NCI-H526 (cell line): ENCODE measurements around the gene NCAM1.
A peak's percentile ranks its signal among the peaks of the same experiment; 100 is the strongest.
"Not testable (repeated sequence)": the region's sequence is repeated elsewhere in the genome, so short reads cannot be mapped to it uniquely, and the experiment has no call there.

Experiments
- DNase-seq, 2 experiments: peaks; one replicate each; lab custom pipeline; 2025; lab: John Stamatoyannopoulos, UW

Gene NCAM1

GRCh38 chr11:112961146-112961668, at the start of gene NCAM1:
Gene NCAM1, plus strand, starts transcription at chr11:112961420.
- DNase-seq = peak; percentile 100

- peak in 1 of 2 experiments; percentile 47 for DNase-seq
These were observed 38.6 kb upstream of the NCAM1 start for GRCh38 chr11:112922606-112923005.

- DNase-seq = not testable (repeated sequence)
These were observed 36.4 kb upstream of the NCAM1 start for GRCh38 chr11:112924836-112925235.

GRCh38 chr11:112925516-112926310, 35.5 kb upstream of the NCAM1 start:
- peak; percentile 55 to 68 for DNase-seq

- no peak for DNase-seq
These were observed 33.1 kb upstream of the NCAM1 start for GRCh38 chr11:112928136-112928535.

- no peak for DNase-seq
These were observed 31.8 kb upstream of the NCAM1 start for GRCh38 chr11:112929432-112929831.

GRCh38 chr11:112931703-112932102, 29.5 kb upstream of the NCAM1 start:
- DNase-seq = no peak

- no peak for DNase-seq
These were observed 28.6 kb upstream of the NCAM1 start for GRCh38 chr11:112932593-112932992.

- no peak for DNase-seq
These were observed 27.2 kb upstream of the NCAM1 start for GRCh38 chr11:112933970-112934369.

- no peak for DNase-seq
These were observed 20.1 kb upstream of the NCAM1 start for GRCh38 chr11:112941104-112941503.

- DNase-seq = no peak
These were observed 18.1 kb upstream of the NCAM1 start for GRCh38 chr11:112942966-112943643.

- DNase-seq = no peak
These were observed 14.4 kb upstream of the NCAM1 start for GRCh38 chr11:112946866-112947265.

- no peak for DNase-seq
These were observed 11.2 kb upstream of the NCAM1 start for GRCh38 chr11:112949781-112950575.

GRCh38 chr11:112958670-112959069, 2.5 kb upstream of the NCAM1 start:
- DNase-seq = no peak

- peak; percentile 82 to 92 for DNase-seq
These were observed 745 bp downstream of the NCAM1 start for GRCh38 chr11:112961751-112962578.

- peak; percentile 88 to 98 for DNase-seq
These were observed 1.6 kb downstream of the NCAM1 start for GRCh38 chr11:112962579-112963367.

- peak; percentile 82 to 96 for DNase-seq
These were observed 2.2 kb downstream of the NCAM1 start for GRCh38 chr11:112963368-112963955.

- DNase-seq = no peak
These were observed 4.4 kb downstream of the NCAM1 start for GRCh38 chr11:112965656-112966055.

GRCh38 chr11:112966561-112966960, 5.3 kb downstream of the NCAM1 start:
- DNase-seq = no peak

- no peak for DNase-seq
These were observed 5.9 kb downstream of the NCAM1 start for GRCh38 chr11:112967082-112967481.
